ENCODE data around the gene FOXP1. TPM values are rescaled to one million over a fixed set of nuclear protein-coding genes. Genes with fewer than 3 reads are reported as not detected.

FOXP1 gene
- total and polyA plus RNA-seq, 2 of the 13 experiments (the other 11 are each of a cell fraction or from before 2014, with no cell fraction given) = 40.4 to 59.0 TPM

- TF ChIP-seq FOXP4 (CRISPR knock-in tag; IDR thresholded peaks at IDR 0.05) (peak; percentile 41; the same call in 1 of the 2 replicates), ZNF569 (CRISPR knock-in tag; IDR thresholded peaks at IDR 0.05; ENCODE audit: borderline replicate concordance) (no peak), ZBTB46 (CRISPR knock-in tag; IDR thresholded peaks at IDR 0.05; ENCODE audit: borderline replicate concordance) (no peak), PAXIP1 (CRISPR knock-in tag; conservative IDR thresholded peaks at IDR 0.05) (peak; percentile 44; the same call in 1 of the 2 replicates), IKZF5 (CRISPR knock-in tag; IDR thresholded peaks at IDR 0.05) (no peak), ZNF530 (CRISPR knock-in tag; IDR thresholded peaks at IDR 0.05; ENCODE audit: low read depth) (no peak), MAZ (IDR thresholded peaks at IDR 0.05; ENCODE audit: borderline replicate concordance, low read depth, low read length) (no peak), MAZ (CRISPR knock-in tag; IDR thresholded peaks at IDR 0.05; ENCODE audit: low read depth) (0 out of 2 replicates have a peak, but pooled peaks have one; percentile 21), ZMYM4 (CRISPR knock-in tag; IDR thresholded peaks at IDR 0.05) (peak; percentile 53; the same call in 1 of the 2 replicates), NFATC3 (CRISPR knock-in tag; IDR thresholded peaks at IDR 0.05) (no peak), ZNF839 (CRISPR knock-in tag; IDR thresholded peaks at IDR 0.05; ENCODE audit: borderline replicate concordance) (no peak), FOXO1 (CRISPR knock-in tag; IDR thresholded peaks at IDR 0.05) (0 out of 2 replicates have a peak, but pooled peaks have one; percentile 18), ZBTB38 (CRISPR knock-in tag; IDR thresholded peaks at IDR 0.05) (no peak), ZNF878 (CRISPR knock-in tag; IDR thresholded peaks at IDR 0.05) (no peak), RARA (CRISPR knock-in tag; IDR thresholded peaks at IDR 0.05) (0 out of 2 replicates have a peak, but pooled peaks have one; percentile 25), KAT2B (IDR thresholded peaks at IDR 0.05; ENCODE audit: borderline replicate concordance, low read depth, low read length) (no peak), SAP130 (CRISPR knock-in tag; IDR thresholded peaks at IDR 0.05; ENCODE audit: low read depth) (peak; percentile 21; the same call in 1 of the 2 replicates)
These were observed 336.1 kb downstream of the FOXP1 start (continued) for GRCh38 chr3:71247221-71247957.
